Measurements from ENCODE around the gene KRTAP5-9.
"Not testable (repeated sequence)": the region's sequence is repeated elsewhere in the genome, so short reads cannot be mapped to it uniquely, and the experiment has no call there.

Gene KRTAP5-9

GRCh38 chr11:71563406-71563805 lies 15.2 kb downstream of the KRTAP5-9 start:
- DNase-seq, result no peak

GRCh38 chr11:71564430-71564829 lies 16.2 kb downstream of the KRTAP5-9 start:
- DNase-seq, result no peak

GRCh38 chr11:71565263-71565662 lies 17.0 kb downstream of the KRTAP5-9 start, which contains the start of gene KRTAP5-10:
Gene KRTAP5-10 (plus strand): TSS chr11:71565563. CDS start chr11:71565588, 25 bp downstream.
- no peak for DNase-seq

- no peak for DNase-seq
Observed at GRCh38 chr11:71566081-71566620, 17.9 kb downstream of the KRTAP5-9 start.

GRCh38 chr11:71566626-71567599 lies 18.7 kb downstream of the KRTAP5-9 start:
- DNase-seq, result not testable (repeated sequence)

- not testable (repeated sequence) for DNase-seq
Observed at GRCh38 chr11:71567633-71568032, 19.4 kb downstream of the KRTAP5-9 start.

GRCh38 chr11:71568704-71569349 lies 20.6 kb downstream of the KRTAP5-9 start:
- no peak for DNase-seq

GRCh38 chr11:71571101-71571850 lies 23.1 kb downstream of the KRTAP5-9 start:
- not testable (repeated sequence) for DNase-seq

GRCh38 chr11:71572811-71573210 lies 24.6 kb downstream of the KRTAP5-9 start:
- DNase-seq, result no peak

- no peak for DNase-seq
Observed at GRCh38 chr11:71574418-71574817, 26.2 kb downstream of the KRTAP5-9 start.

GRCh38 chr11:71575723-71576424 lies 27.7 kb downstream of the KRTAP5-9 start:
- no peak for DNase-seq

- DNase-seq, result not testable (repeated sequence)
Observed at GRCh38 chr11:71576688-71577465, 28.7 kb downstream of the KRTAP5-9 start.

- DNase-seq, result no peak
Observed at GRCh38 chr11:71577469-71578004, 29.3 kb downstream of the KRTAP5-9 start.

GRCh38 chr11:71579513-71579912 lies 31.3 kb downstream of the KRTAP5-9 start:
- DNase-seq, result not testable (repeated sequence)

- no peak for DNase-seq
Observed at GRCh38 chr11:71580057-71581003, 32.1 kb downstream of the KRTAP5-9 start.

- DNase-seq, result no peak
Observed at GRCh38 chr11:71581826-71582225, 33.6 kb downstream of the KRTAP5-9 start.

GRCh38 chr11:71582309-71582895 lies 34.2 kb downstream of the KRTAP5-9 start, which contains the start of gene KRTAP5-11:
Gene KRTAP5-11 (minus strand): TSS chr11:71582875. CDS start chr11:71582837, 38 bp downstream.
- DNase-seq, result no peak

GRCh38 chr11:71582969-71583368 lies 34.7 kb downstream of the KRTAP5-9 start:
- not testable (repeated sequence) for DNase-seq

- not testable (repeated sequence) for DNase-seq
Observed at GRCh38 chr11:71585673-71586072, 37.5 kb downstream of the KRTAP5-9 start.

Data from T1000 (cell line).